SU-DHL-6 (cell line): Measurements from ENCODE around the gene ELANE.
"Not testable (repeated sequence)": the region's sequence is repeated elsewhere in the genome, so short reads cannot be mapped to it uniquely, and the experiment has no call there.

Experiments
- H2AFZ ChIP-seq: fragments of 200-600 bp; sonication (generic); 2 replicates; pipeline ENCODE4 v1.6.1; 2014; ENCODE audit warnings: low read depth, mild to moderate bottlenecking, moderate library complexity, mixed read lengths, antibody characterized with exemption, low read length; ENCODE audit not compliant: severe bottlenecking
- H3F3A ChIP-seq: fragments of 200-600 bp; shearing (Covaris generic); 2 replicates; pipeline ENCODE4 v1.6.0; 2016; ENCODE audit warnings: antibody characterized with exemption, mild to moderate bottlenecking; ENCODE audit not compliant: insufficient read depth
- H3K27ac ChIP-seq: fragments of 200-600 bp; sonication (generic); 2 replicates; pipeline ENCODE4 v1.5.1; 2016; ENCODE audit warnings: low read depth, mild to moderate bottlenecking, low read length, moderate library complexity, mixed read lengths
- H3K27me3 ChIP-seq: fragments of 200-600 bp; sonication (generic), shearing (Covaris generic); 2 replicates; pipeline ENCODE4 v1.6.0; 2014; ENCODE audit warnings: mild to moderate bottlenecking, low read length
- H3K36me3 ChIP-seq: fragments of 200-600 bp; sonication (generic); 2 replicates; pipeline ENCODE4 v1.6.1; 2014; ENCODE audit warnings: mild to moderate bottlenecking, low read length, mixed read lengths
- H3K4me2 ChIP-seq: fragments of 300-600, 200-600 bp; shearing (Covaris generic), sonication (generic); 2 replicates; pipeline ENCODE4 v1.6.0; 2014; ENCODE audit warnings: low read length, low read depth, mild to moderate bottlenecking; ENCODE audit not compliant: poor library complexity, severe bottlenecking
- H3K4me3 ChIP-seq: fragments of 200-600 bp; sonication (generic); 2 replicates; pipeline ENCODE4 v1.5.1; 2014; ENCODE audit warnings: antibody characterized with exemption, low read length, mild to moderate bottlenecking, mixed read lengths; ENCODE audit not compliant: insufficient read depth, poor library complexity, severe bottlenecking
- H3K79me2 ChIP-seq: fragments of 200-600 bp; sonication (generic); 2 replicates; pipeline ENCODE4 v1.6.1; 2014; ENCODE audit warnings: mild to moderate bottlenecking, low read length, moderate library complexity; ENCODE audit not compliant: insufficient read depth
- H3K9ac ChIP-seq: fragments of 200-600 bp; sonication (generic); 2 replicates; pipeline ENCODE4 v1.7.0; 2014; ENCODE audit warnings: mild to moderate bottlenecking, low read length
- H3K9me2 ChIP-seq: fragments of 200-600 bp; sonication (generic); replicated peaks from 2 replicates; pipeline ENCODE4 v1.6.1; 2014; ENCODE audit warnings: low read length; ENCODE audit not compliant: insufficient read depth
- H3K9me3 ChIP-seq: fragments of 200-600 bp; sonication (generic); 2 replicates; pipeline ENCODE4 v1.6.1; 2014; ENCODE audit warnings: low read length, mixed read lengths; ENCODE audit not compliant: insufficient read depth
- H4K20me1 ChIP-seq: fragments of 200-600 bp; sonication (generic); 2 replicates; pipeline ENCODE4 v1.6.1; 2014; ENCODE audit warnings: low read depth, mild to moderate bottlenecking, antibody characterized with exemption, low read length, moderate library complexity, mixed read lengths
- CTCF ChIP-seq: fragments of 200-600 bp; sonication (generic); IDR thresholded peaks from one replicate; pipeline ENCODE4 v1.5.1; 2017; ENCODE audit warnings: antibody characterized with exemption, mild to moderate bottlenecking, low read length, moderate library complexity; ENCODE audit not compliant: insufficient read depth, poor library complexity, severe bottlenecking
- EZH2phosphoT487 ChIP-seq: fragments of 200-600 bp; sonication (generic), shearing (Covaris generic); conservative IDR thresholded peaks from 2 replicates; pipeline ENCODE4 v1.6.1; 2018; ENCODE audit warnings: mild to moderate bottlenecking, antibody characterized with exemption, low read length, moderate library complexity, mixed read lengths

Gene ELANE

GRCh38 chr19:875265-875879 lies 23.3 kb downstream of the ELANE start:
- Histone ChIP-seq H3K4me3 (no peak overlapping the region), H3K9me3 (no peaks in the 10 kb centered on the region), H3K4me2 (no peak overlapping the region), H4K20me1 (no peaks in the 10 kb centered on the region), H2AFZ (no peak overlapping the region), H3K27me3 (no peaks in the 10 kb centered on the region), H3K36me3 (no peaks in the 10 kb centered on the region), H3K9me2 (no peaks in the 10 kb centered on the region), H3K27ac (no peak overlapping the region), H3K9ac (no peak overlapping the region), H3K79me2 (no peaks in the 10 kb centered on the region), H3F3A (no peaks in the 10 kb centered on the region)
- TF ChIP-seq EZH2phosphoT487 = no peak
- no peak for TF ChIP-seq CTCF

GRCh38 chr19:876089-876488 lies 24.0 kb downstream of the ELANE start:
- no peak overlapping the region for H3K9ac ChIP-seq
- H3F3A ChIP-seq = no peaks in the 10 kb centered on the region
- no peak overlapping the region for H3K27ac ChIP-seq
- no peaks in the 10 kb centered on the region for H3K27me3 ChIP-seq
- H3K79me2 ChIP-seq = no peaks in the 10 kb centered on the region
- no peaks in the 10 kb centered on the region for H4K20me1 ChIP-seq
- H2AFZ ChIP-seq = no peak overlapping the region
- H3K4me3 ChIP-seq = no peak overlapping the region
- H3K9me3 ChIP-seq = no peaks in the 10 kb centered on the region
- no peaks in the 10 kb centered on the region for H3K9me2 ChIP-seq
- no peak overlapping the region for H3K4me2 ChIP-seq
- TF ChIP-seq CTCF (no peak), EZH2phosphoT487 (no peak)
- H3K36me3 ChIP-seq = no peaks in the 10 kb centered on the region

- Histone ChIP-seq H3K27me3 (no peaks in the 10 kb centered on the region), H3K27ac (no peak overlapping the region), H3K9me2 (no peaks in the 10 kb centered on the region), H4K20me1 (no peaks in the 10 kb centered on the region), H3K36me3 (no peaks in the 10 kb centered on the region), H3K79me2 (no peaks in the 10 kb centered on the region), H3F3A (no peaks in the 10 kb centered on the region), H3K9ac (no peak overlapping the region), H3K9me3 (no peaks in the 10 kb centered on the region), H2AFZ (no peak overlapping the region), H3K4me3 (no peak overlapping the region), H3K4me2 (no peak overlapping the region)
- no peak for TF ChIP-seq CTCF
- no peak for TF ChIP-seq EZH2phosphoT487
These were observed 24.7 kb downstream of the ELANE start for GRCh38 chr19:876780-877314.

- H3K27me3 ChIP-seq, H4K20me1 ChIP-seq, H3K79me2 ChIP-seq, H2AFZ ChIP-seq, H3K9ac ChIP-seq, H3K9me2 ChIP-seq, H3K27ac ChIP-seq, H3K4me3 ChIP-seq, H3F3A ChIP-seq, H3K9me3 ChIP-seq, H3K4me2 ChIP-seq, H3K36me3 ChIP-seq: not testable (repeated sequence)
These were observed 26.0 kb downstream of the ELANE start for GRCh38 chr19:877992-878660.

- not testable (repeated sequence) for H2AFZ ChIP-seq, H3K27me3 ChIP-seq, H3K27ac ChIP-seq, H3K9ac ChIP-seq, H3K79me2 ChIP-seq, H3K9me2 ChIP-seq, H3K4me3 ChIP-seq, H3K36me3 ChIP-seq, H4K20me1 ChIP-seq, H3K9me3 ChIP-seq, H3K4me2 ChIP-seq, H3F3A ChIP-seq
These were observed 26.9 kb downstream of the ELANE start for GRCh38 chr19:878751-879561.
